ENCODE results near the gene TUBGCP3. TPM values are rescaled to one million over a fixed set of nuclear protein-coding genes. Genes with fewer than 3 reads are reported as not detected.
A peak's percentile ranks its signal among the peaks of the same experiment; 100 is the strongest.

TUBGCP3 gene
- total and polyA plus RNA-seq, 4 donors = 10.9 to 40.2 (median 26.9) TPM

GRCh38 chr13:112443191-112443994, 144.6 kb downstream of the TUBGCP3 start:
- H3K4me3 ChIP-seq = no peak overlapping the region
- 13 to 18% methylated on average over 31 of the region's 31 CpGs for WGBS, 2 donors
- no peak overlapping the region for H3K9ac ChIP-seq (ENCODE audit: insufficient read depth in 1 of 2, low read length in 2 of 2)
- no peak for ATAC-seq (ENCODE audit: insufficient read depth, low FRiP score)
- H3K4me1 ChIP-seq (ENCODE audit: control insufficient read depth in 5 of 5, insufficient read depth in 5 of 5, low read length in 5 of 5) = no peaks in the 10 kb centered on the region
- no peaks in the 10 kb centered on the region for H3K36me3 ChIP-seq (ENCODE audit: control insufficient read depth in 4 of 4, insufficient read depth in 4 of 4, low read length in 4 of 4)
- peaks cover 11 to 19% (median 18%) of the 10 kb centered on the region in 3 donors for H3K27me3 ChIP-seq (ENCODE audit: control insufficient read depth in 3 of 3, insufficient read depth in 3 of 3, low read length in 2 of 3)
- peak; percentile 24 to 44 (median 40) for DNase-seq
- H3K9me3 ChIP-seq (ENCODE audit: control insufficient read depth in 4 of 4, insufficient read depth in 3 of 4, low read length in 3 of 4) = peaks cover 0 to 3% (median under 1%) of the 10 kb centered on the region in 4 donors
- TF ChIP-seq CTCF (IDR thresholded peaks at IDR 0.05; ENCODE audit: control extremely low read depth, extremely low read depth) = no peak
- no peak overlapping the region for H3K27ac ChIP-seq (ENCODE audit: low read depth in 1 of 2, low read length in 1 of 2)

GRCh38 chr13:112442483-112443090, 145.4 kb downstream of the TUBGCP3 start:
- ATAC-seq (ENCODE audit: insufficient read depth, low FRiP score) (no peak), DNase-seq (peak in 2 of 3 donors; percentile 7 to 16)
- H3K4me1 ChIP-seq (ENCODE audit: control insufficient read depth in 5 of 5, insufficient read depth in 5 of 5, low read length in 5 of 5) = no peaks in the 10 kb centered on the region
- WGBS, 2 donors = 32 to 52% methylated on average over 21 of the region's 21 CpGs
- TF ChIP-seq CTCF (IDR thresholded peaks at IDR 0.05; ENCODE audit: control extremely low read depth, extremely low read depth) = no peak
- peaks cover 0 to 4% (median 2%) of the 10 kb centered on the region in 4 donors for H3K9me3 ChIP-seq (ENCODE audit: control insufficient read depth in 4 of 4, insufficient read depth in 3 of 4, low read length in 3 of 4)
- H3K4me3 ChIP-seq = no peak overlapping the region
- no peak overlapping the region for H3K9ac ChIP-seq (ENCODE audit: insufficient read depth in 1 of 2, low read length in 2 of 2)
- no peak overlapping the region for H3K27ac ChIP-seq (ENCODE audit: low read depth in 1 of 2, low read length in 1 of 2)
- no peaks in the 10 kb centered on the region for H3K36me3 ChIP-seq (ENCODE audit: control insufficient read depth in 4 of 4, insufficient read depth in 4 of 4, low read length in 4 of 4)
- peaks cover 11 to 19% (median 18%) of the 10 kb centered on the region in 3 donors for H3K27me3 ChIP-seq (ENCODE audit: control insufficient read depth in 3 of 3, insufficient read depth in 3 of 3, low read length in 2 of 3)

GRCh38 chr13:112441779-112442310, 146.1 kb downstream of the TUBGCP3 start:
- Histone ChIP-seq H3K4me3 (no peak overlapping the region), H3K27me3 (ENCODE audit: control insufficient read depth in 3 of 3, insufficient read depth in 3 of 3, low read length in 2 of 3) (peaks cover 11 to 19% (median 18%) of the 10 kb centered on the region in 3 donors), H3K9me3 (ENCODE audit: control insufficient read depth in 4 of 4, insufficient read depth in 3 of 4, low read length in 3 of 4) (peaks cover 0 to 4% (median 2%) of the 10 kb centered on the region in 4 donors), H3K4me1 (ENCODE audit: control insufficient read depth in 5 of 5, insufficient read depth in 5 of 5, low read length in 5 of 5) (no peaks in the 10 kb centered on the region), H3K9ac (ENCODE audit: insufficient read depth in 1 of 2, low read length in 2 of 2) (no peak overlapping the region), H3K27ac (ENCODE audit: low read depth in 1 of 2, low read length in 1 of 2) (no peak overlapping the region), H3K36me3 (ENCODE audit: control insufficient read depth in 4 of 4, insufficient read depth in 4 of 4, low read length in 4 of 4) (no peaks in the 10 kb centered on the region)
- 73 to 81% methylated on average over 19 of the region's 19 CpGs for WGBS, 2 donors
- DNase-seq (no peak), ATAC-seq (ENCODE audit: insufficient read depth, low FRiP score) (no peak)
- TF ChIP-seq CTCF (IDR thresholded peaks at IDR 0.05; ENCODE audit: control extremely low read depth, extremely low read depth) = no peak
